ENCODE measurements around the gene DNAJC1.

DNA sequence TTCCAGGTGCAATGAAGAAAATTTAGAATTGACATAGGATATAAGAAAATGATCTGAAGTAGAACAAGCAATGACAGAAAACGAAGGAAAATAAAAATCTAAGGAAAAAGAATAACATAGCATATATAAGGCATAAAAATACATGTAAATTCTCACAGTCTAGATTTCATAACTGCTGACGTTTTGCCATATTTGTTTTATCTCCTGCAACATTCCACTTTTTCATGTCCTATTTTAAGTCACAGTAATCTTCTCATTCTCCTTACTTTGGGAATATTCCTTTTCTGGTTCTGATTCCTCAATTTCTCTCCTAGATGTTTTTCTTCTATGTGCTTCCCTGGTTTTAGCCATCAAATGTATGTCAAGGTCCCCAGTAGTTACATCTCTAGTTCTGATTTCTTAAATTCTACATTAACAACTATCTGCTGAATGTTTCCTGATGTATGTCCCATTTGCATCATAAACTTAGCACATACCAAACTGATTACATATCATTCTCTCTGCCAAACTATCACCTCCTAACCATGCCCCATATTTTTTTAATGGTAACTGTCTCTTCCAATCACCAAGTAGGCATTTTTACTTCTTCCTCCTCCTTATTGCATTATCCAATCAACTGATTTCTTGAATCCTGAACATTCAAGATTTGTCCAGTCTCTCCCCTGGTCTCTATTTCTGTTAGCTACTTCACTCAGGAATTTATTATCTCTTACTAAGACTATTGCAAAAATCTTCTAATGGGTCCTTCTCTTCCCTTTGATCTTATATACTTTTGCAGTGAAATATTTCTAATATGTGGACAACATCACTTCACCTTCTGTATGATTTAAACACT is 171.3 kb downstream of the DNAJC1 start:
- TF ChIP-seq, protein P1, sequence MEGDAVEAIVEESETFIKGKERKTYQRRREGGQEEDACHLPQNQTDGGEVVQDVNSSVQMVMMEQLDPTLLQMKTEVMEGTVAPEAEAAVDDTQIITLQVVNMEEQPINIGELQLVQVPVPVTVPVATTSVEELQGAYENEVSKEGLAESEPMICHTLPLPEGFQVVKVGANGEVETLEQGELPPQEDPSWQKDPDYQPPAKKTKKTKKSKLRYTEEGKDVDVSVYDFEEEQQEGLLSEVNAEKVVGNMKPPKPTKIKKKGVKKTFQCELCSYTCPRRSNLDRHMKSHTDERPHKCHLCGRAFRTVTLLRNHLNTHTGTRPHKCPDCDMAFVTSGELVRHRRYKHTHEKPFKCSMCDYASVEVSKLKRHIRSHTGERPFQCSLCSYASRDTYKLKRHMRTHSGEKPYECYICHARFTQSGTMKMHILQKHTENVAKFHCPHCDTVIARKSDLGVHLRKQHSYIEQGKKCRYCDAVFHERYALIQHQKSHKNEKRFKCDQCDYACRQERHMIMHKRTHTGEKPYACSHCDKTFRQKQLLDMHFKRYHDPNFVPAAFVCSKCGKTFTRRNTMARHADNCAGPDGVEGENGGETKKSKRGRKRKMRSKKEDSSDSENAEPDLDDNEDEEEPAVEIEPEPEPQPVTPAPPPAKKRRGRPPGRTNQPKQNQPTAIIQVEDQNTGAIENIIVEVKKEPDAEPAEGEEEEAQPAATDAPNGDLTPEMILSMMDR (IDR thresholded peaks at IDR 0.05), result no peak
- TF ChIP-seq POLR2A (IDR thresholded peaks at IDR 0.05), result no peak
- TF ChIP-seq POLR2AphosphoS5 (IDR thresholded peaks at IDR 0.05), result no peak

All from sigmoid colon (tissue), 4 donors.